ENCODE results near the gene OR7C2.
"Not testable (repeated sequence)": the region's sequence is repeated elsewhere in the genome, so short reads cannot be mapped to it uniquely, and the experiment has no call there.

OR7C2 gene

DNA sequence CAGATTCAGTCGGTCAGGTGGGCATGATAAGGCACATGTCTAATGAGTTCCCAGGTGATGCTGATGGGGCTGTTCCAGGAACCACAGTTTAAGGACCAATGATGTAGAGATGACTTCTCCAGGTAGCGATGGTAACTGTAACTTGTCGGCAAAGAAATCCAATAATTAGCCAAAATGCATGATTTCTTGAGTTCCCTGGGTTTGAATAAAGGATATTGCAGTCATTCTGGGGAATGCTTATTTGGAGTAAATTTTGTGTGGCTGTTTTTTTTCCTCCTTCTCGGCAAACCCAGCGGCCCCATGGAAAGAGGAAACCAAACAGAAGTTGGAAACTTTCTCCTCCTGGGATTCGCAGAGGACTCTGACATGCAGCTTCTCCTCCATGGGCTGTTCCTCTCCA, at the start of gene OR7C2:
Gene OR7C2, plus strand, starts transcription at position 301 of the 400 bp plus-strand sequence. Its CDS starts 0 bp downstream, at position 301.
- no peak for DNase-seq

DNA sequence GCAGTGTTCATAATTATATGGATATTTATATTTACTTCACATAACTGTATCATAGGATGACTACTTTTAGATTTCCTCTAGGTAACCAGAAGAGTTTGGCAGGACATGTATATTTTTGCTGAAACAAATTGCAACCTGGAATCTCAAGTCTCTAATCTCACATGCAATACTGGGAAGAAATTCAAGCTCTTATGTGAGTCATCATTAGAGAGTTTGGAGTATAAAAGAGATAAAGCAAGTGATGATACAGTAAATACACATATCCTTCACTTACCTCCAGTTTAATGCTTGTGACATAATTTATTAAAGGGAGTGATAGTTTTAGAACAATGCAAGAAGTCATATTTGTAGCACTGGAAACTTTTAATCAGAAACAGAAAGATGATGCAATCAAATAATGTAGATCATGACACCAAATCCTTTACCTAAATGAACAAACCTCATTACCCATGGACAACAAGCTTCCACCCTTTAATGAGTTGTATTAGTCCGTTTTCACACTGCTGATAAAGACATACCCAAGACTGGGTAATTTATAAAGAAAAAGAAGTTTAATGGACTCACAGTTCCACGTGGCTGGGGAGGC, 39.5 kb upstream of the OR7C2 start:
- no peak for DNase-seq

DNA sequence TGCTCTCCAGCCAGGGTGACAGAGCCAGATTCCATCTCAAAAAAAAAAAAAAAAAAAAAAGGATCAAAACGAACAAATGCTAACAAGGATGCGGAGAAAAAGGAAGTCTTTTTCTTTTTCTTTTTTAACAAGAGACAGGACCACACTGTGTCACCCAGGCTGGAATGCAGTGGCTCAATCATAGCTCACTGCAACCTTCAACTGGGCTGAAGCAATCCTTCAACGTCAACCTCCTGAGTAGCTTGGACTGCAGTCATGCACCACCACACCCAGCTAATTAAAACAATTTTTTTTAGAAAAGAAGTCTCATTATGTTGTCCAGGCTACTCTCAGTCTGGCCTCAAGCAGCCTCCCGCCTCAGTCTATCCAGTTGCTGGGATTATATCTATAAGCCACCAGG, 34.6 kb upstream of the OR7C2 start:
- DNase-seq: no peak

DNA sequence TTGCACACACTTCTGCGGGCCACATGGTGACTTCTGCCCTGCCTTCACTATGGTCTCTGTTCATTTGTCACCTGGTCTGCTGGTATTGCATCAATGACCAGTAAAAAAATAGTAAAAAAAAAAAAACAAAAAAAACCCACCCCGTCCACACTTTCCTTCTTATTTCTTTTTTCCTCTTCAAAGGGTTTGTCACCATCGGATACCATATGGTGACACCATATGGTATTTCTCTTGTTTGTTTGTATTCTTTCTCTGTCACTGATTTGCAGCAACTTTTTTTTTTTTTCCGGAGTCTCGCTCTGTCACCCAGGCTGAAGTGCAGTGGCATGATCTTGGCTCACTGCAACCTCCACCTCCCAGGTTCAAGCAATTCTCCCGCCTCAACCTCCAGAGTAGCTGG, 26.2 kb upstream of the OR7C2 start:
- DNase-seq: no peak

DNA sequence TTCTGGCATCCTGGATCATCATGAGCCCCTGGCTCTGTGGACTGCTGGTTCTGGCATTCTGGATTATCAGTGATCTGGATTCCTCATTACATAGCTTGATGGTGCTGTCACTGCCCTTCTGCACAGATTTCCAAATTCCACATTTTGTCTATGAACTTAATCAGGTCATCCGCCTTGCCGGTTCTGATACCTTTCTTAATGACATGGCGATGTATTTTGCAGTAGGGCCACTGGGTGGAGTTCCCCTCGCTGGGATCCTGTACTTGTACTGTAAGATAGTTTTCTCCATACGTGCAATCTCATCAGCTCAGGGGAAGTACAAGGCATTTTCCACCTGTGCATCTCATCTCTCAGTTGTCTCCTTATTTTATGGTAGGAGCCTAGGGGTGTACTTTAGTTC, 24.4 kb upstream of the OR7C2 start:
- DNase-seq: no peak

DNA sequence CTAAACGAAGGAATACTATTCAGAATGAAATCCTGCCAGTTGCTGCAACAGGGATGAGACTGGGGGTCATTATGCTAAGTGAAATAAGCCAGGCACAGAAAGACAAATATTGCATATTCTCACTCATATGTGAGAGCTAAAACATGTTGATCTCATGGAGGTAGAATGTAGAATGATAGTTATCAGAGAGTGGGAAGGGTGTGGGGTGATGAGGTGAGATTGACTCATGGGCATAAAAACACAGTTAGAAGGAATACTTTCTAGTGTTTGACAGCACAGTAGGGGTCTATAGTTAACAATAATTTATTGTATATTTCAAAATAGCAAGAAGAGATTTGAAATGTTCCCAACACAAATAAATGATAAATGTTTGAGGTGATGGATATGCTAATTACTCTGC, 7.8 kb upstream of the OR7C2 start:
- no peak for DNase-seq

DNA sequence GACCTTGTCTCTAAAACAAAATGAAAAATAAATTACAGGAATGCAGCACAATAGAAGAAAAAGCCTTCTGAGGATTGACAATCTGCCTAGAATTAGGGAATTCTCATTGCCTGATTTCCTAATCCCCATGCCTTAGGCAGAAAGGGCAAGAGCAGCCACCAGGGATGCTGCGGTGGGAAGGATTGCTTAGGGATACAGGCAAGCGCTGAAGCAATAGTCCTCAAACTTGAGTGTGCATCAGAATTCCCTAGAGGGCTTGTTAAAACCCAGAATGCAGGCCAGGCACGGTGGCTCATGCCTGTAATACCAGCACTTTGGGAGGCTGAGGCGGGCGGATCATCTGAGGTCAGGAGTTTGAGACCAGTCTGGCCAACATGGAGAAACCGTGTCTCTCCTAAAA, 1.0 kb upstream of the OR7C2 start:
- no peak for DNase-seq

DNA sequence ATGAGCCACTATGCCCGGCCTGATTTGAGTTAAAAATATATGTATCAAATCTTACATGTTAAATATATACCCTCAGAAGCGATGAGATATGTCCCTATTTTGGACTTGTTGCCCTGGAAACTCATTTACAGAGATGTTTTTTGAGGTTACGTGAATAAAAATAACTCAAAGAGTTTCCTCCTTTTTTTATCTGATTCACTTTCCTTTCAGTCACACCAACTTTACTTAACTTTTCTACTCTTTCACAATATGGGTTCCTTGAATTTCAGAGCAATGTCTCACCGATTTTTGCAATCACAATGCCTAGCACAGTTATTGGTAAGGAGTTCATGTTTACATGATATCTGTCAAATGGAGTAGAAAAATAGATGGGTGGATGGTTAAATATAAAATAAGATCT, 2.3 kb downstream of the OR7C2 start:
- DNase-seq: no peak

DNA sequence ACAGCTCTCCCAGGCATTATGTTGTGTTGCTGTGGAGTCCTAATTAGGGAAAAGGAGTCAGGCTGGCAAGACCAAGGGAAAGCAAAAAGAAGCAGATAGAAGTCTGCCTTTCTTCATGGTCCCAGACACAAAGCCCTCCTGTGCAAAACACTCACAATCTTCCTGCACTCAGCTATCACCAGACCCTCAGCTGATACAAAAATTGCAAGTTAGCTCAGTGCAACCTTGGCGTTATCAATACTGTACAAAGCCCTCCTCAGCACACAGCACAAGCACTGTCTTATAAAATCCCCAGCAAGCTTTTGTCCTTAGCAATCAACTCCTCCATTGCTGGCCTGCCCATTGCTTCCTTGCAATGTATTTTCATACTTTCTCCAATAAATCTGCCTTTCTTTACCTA, 3.2 kb downstream of the OR7C2 start:
- no peak for DNase-seq

DNA sequence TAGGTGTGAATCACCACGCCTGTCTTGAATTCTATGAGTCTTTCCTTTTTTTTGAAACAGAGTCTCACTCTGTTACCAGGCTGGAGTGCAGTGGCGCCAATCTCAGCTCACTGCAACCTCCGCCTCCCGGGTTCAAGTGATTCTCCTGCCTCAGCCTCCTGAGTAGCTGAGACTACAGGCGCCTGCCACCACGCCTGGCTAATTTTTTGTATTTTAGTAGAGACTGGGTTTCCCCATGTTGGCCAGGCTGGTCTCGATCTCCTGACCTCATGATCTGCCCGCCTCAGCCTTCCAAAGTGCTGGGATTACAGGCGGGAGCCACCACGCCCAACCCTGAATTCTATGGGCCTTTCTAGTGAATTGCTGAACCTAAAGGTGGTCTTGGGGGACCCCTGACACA, 8.1 kb downstream of the OR7C2 start:
- not testable (repeated sequence) for DNase-seq

DNA sequence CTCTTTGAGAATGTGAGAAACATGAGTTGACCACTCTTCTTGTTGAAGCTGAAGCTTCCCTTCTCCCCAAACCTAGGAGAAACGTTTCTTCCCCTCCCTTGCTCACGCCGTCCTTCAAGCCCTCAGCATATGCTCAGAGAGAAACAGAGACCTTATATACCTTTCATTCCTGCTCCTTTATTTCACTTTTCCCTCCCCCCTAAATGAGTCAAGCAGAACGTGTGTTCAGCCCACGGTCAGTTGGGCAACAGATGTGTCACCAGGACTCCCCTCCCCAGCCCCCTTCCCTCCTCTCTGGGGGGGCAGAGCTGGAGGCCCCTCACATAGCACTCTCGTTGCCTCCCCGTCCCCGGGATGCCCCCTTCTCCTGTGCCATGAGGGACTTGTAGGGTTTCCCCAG, 8.6 kb downstream of the OR7C2 start:
- DNase-seq: no peak

DNA sequence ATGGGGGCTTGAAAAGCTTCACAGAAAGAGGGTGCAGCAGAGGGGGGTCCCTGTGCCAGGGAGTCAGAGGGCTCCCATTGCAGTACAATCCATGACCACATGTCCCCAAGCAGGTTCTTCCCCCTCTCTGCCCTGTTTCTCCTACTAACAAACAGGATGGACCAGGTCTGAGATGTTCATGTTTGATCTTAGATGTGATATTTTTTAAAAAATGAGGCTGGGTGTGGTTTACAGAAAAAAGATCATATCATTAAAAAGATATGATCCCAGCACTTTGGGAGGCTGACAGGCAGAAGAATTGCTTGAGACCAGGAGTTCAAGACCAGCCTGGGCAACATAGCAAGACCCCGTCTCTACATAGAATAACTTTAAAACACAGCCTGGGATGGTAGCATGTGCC, 9.1 kb downstream of the OR7C2 start:
- DNase-seq: no peak

DNA sequence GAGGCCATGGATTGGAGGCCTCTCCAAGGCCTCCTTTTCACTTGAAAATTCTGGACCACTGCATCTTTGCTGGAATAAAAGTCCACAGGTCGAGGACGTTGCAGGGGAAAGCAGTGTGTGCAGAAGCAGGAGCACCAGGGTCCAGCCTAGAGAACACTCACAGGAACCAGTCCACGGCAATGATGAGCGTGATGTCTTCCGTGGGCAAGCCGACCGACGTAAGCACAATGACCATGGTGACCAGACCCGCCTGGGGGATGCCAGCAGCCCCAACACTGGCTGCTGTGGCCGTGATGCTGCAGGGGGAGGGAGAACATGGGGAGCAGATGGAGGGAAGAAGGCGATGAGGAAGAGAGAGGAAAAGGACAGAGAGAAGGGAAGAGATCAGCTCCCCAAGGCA, 11.5 kb downstream of the OR7C2 start:
- DNase-seq: no peak

DNA sequence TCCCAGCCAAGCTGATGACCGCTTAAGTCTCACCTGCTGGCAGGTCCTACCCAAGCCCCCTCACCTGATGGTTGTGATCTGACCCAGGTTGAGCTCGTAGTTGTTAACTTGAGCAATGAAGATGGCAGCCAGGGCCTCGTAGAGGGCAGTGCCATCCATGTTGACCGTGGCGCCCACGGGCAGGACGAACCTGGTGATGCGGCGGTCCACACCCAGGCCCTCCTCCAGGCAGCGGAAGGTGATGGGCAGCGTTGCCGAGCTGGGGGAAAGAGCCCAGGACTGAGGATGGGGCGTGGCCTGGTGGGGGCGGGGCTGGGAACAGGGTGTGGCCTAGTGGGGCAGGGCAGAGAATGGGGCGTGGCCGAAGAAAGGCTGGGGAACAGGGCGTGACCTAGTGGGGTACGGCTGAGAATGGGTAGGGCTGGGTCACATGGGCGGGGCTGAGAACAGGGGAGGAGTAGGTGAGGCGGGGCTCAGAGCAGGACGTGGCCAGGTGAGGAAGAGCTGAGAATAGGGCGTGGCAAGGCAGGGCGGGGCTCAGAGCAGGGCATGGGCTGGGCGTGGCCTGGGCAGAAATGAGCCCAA, 12.9 kb downstream of the OR7C2 start:
- no peak for DNase-seq

DNA sequence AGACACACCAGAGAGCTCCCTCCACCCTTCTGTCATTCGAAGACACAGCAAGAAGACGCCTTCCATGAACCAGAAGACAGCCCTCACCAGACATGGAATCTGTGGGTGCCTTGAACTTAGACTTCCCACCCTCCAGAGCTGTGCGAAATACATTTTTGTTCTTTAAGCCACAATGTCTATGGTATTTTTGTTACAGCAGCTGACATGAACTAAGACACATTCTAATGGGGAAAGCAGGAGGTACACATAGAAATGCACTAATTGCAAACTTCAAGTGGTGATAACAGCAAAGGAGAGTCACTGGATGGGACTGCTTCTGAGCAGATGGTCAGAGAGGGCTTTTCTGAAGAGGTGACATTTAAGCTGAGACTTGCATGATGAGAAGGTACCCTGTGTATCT, 16.2 kb downstream of the OR7C2 start:
- no peak for DNase-seq

DNA sequence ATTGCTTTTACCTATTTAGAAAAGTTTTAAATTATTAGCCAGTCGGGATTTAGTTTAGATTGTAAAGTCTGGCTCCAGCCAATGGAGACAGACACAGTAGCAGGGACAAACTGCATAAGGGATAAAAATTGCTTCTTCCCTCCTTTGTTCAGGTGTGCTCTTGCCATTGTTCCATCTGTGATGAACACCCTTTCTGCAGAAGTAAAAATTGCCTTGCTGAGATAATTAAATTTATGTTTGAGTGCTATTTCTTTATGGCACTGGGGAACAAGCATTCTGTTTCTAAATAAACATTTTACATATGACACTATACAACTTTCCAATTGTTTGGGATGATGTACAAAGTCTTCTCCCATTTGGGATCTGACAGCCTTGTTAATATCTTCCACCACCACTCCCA, 18.0 kb downstream of the OR7C2 start:
- no peak for DNase-seq

DNA sequence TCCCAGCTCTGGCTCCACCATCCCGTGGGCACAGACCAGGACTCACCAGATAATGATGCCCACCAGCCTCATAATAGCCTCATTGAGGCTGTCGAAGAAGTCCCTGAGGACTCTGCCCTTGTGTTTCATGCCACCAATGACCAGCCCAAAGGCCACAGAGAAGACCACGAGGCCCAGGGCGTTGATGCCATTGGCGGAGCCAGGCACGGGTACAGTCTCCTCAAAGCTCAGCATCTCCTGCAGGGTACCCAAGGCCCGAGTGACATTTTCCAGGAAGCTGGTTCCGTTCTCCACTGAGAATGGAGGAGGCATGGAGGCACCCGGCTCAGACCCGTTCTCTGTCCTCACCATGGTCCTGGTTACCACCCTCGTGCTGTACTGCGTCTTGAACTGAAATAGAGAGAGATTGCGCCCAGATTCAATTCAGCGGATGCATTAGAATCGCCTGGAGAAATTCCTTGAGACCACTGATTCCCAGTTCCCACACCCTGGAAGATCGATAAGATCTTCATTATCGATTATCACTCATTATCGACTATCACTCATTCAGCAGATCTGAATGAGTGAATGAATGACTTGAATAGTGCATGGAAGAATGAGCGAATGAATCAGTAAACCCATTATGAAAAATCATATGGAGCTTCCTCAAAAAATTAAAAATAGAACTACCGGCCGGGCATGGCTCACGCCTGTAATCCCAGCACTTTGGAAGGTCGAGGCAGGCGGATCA, 20.8 kb downstream of the OR7C2 start:
- no peak for DNase-seq

DNA sequence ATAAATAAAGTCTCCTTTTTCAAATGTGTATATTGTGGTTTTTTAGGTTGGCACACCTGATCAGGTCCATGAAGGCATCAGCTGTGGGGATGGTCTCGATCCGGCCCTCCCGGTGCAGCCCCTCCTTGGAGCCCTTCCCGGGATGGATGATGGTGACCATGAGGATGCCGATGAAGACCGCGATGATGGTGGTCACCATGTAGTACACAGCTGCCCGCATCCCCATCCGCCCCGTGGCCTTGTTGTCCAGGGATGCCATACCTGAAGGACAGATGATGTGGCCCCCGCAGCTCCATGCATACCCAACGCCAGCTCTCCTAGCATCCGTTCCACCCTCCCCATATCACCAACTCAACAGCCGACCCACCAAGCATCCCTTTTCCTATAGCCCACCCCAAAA, 27.0 kb downstream of the OR7C2 start:
- DNase-seq: no peak

DNA sequence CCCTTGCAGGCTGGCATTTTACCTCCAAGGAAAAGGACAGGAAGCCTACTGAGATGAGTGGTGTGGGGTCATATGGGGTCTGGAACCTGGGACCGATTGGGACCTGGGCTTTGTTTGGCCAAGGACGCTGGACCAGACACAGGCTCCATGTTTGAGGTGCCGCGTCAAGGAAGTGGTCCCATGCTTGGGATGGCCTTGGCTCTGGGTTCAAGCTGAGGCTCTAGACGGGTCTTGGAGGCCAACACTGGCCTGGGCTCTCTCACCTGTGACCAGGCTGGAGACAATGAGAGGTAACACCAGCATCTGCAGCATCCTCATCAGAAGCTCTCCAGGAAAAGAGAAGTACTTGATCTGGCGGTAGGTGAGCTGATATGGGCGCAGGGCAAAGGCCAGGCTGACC, 30.2 kb downstream of the OR7C2 start:
- DNase-seq: no peak

DNA sequence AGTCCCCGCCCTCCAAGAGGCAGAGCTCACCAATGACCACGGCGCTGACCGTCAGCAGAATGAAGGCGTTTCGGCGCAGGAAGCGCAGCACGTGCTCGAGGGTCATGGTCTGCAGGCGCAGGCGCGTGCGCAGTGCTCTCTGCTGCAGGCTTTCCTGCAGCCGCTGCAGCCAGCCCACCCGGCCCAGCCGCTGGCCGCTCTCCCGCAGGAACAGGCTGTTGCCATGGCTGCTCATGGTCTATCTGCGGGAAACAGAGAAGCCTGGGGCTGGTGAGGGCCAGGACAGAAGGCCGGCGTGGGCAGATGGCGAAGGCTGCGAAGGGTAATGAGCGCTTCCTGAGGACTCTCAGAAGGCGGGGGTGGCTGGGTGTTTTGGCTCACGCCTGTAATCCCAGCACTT, 31.4 kb downstream of the OR7C2 start:
- DNase-seq: no peak

DNA sequence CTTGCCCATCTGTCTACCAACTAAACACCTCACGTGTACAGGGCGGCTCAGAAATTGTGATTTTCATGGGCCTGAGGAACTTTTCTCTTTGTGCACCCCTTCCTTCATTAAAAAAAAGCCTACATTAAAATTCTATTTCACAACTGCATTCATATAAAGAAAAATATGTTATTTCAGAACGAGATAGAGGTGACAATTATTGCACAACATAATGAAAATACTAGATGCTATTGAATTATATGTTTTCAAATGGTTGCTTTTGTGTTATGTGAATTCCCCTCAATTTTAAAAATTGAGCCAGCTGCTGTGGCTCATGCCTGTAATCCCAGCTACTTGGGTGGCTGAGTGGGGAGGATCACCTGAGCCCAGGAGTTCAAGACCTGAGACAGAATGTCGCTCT, 33.2 kb downstream of the OR7C2 start:
- DNase-seq: no peak

DNA sequence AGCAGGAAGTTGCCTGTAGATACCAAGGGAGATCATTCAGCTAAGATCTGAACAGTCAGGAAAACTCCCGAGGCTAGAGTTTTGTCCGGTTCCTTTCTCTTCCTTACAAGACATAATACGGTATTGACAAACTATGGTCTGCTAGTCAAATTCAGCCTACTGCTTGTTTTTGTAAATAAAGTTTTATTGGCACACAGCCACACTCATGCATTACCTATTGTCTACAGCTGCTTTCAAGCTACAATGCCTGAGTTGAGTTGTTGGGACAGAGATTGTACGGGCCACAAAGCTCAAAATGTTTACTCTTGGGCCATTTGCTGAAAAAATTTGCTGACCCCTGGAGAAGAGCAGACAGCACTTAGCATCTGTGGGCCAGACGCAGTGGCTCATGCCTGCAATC, 35.8 kb downstream of the OR7C2 start:
- no peak for DNase-seq

DNA sequence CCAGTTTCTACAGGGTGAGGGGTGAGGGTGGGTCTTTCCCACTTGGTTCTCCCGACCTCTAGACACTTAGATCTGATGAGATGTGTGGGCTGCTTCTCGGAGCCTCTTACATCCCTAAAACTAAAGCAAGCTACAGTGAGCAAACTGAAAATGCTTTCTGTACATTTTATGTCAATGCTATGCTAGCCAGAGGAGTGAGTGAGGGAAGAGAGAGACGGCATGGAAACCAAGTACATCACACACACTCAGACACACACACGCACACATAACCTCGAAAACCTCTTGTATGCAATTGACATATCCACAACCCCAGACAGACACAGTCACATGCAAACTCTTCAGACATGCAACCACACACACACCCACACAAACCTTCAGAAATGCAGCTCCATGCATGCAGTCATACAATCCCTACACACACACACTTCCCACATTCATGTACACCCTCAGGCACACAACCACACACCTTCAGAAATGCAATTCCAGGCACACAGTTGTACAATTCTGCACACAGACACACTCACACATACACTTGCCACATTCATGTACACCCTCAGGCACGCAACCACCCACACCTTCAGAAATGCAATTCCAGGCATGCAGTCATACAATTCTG, 37.0 kb downstream of the OR7C2 start:
- DNase-seq: no peak

Measured in activated CD8-positive, alpha-beta memory T cell treated with anti-CD3 and anti-CD28 coated beads, Interleukin-2, amount 50 U/mL, for 48 hours (primary cell).